Mesenchymal stem cell (in vitro differentiated cells and primary cell): ENCODE data around the gene SLC7A14.

Source experiments
- DNase-seq: peaks from one replicate; pipeline ENCODE4 v3.0.0-alpha.2; 2013
- H2AFZ ChIP-seq: one replicate; pipeline ENCODE4 v1.6.1; 2013; ENCODE audit warnings: low read depth, mild to moderate bottlenecking, control low read depth, inconsistent platforms, low read length, moderate library complexity
- H2AK5ac ChIP-seq: 2 replicates; pipeline ENCODE4 v1.6.1; 2013; ENCODE audit warnings: low read length, moderate library complexity, mild to moderate bottlenecking, inconsistent platforms; ENCODE audit not compliant: severe bottlenecking
- H2BK120ac ChIP-seq: one replicate; pipeline ENCODE4 v1.6.1; 2013; ENCODE audit warnings: low read depth, mild to moderate bottlenecking, inconsistent platforms, low read length, moderate library complexity
- H2BK12ac ChIP-seq, 2 experiments: one replicate each; pipeline ENCODE4 v1.6.1; 2013; ENCODE audit warnings: inconsistent platforms in 2 of 2, low read length in 2 of 2, mild to moderate bottlenecking in 2 of 2, moderate library complexity in 2 of 2, control low read depth in 1 of 2
- H2BK15ac ChIP-seq: one replicate; pipeline ENCODE4 v1.6.1; 2013; ENCODE audit warnings: mild to moderate bottlenecking, low read depth, inconsistent platforms; ENCODE audit not compliant: poor library complexity, severe bottlenecking
- H2BK5ac ChIP-seq: 2 replicates; pipeline ENCODE4 v1.6.1; 2013; ENCODE audit warnings: low read depth, mild to moderate bottlenecking, low read length, control low read depth, inconsistent platforms; ENCODE audit not compliant: poor library complexity, severe bottlenecking
- H3K14ac ChIP-seq, 2 experiments: one replicate each; pipeline ENCODE4 v1.6.1; 2013; ENCODE audit warnings: inconsistent platforms in 2 of 2, low read length in 2 of 2, control low read depth in 1 of 2, mild to moderate bottlenecking in 1 of 2, moderate library complexity in 1 of 2
- H3K18ac ChIP-seq, 2 experiments: one replicate each; pipeline ENCODE4 v1.6.1; 2013; ENCODE audit warnings: inconsistent platforms in 2 of 2, low read length in 2 of 2, control low read depth in 1 of 2, low read depth in 1 of 2, mild to moderate bottlenecking in 1 of 2
- H3K23ac ChIP-seq, 2 experiments: one replicate each; pipeline ENCODE4 v1.6.1; 2013; ENCODE audit warnings: inconsistent platforms in 2 of 2, low read length in 2 of 2, mild to moderate bottlenecking in 2 of 2, moderate library complexity in 2 of 2, control low read depth in 1 of 2
- H3K27ac ChIP-seq: 2 replicates; pipeline ENCODE4 v1.5.1; 2013; ENCODE audit warnings: mild to moderate bottlenecking, moderate library complexity, low read length, control low read depth, inconsistent platforms; ENCODE audit not compliant: poor library complexity, severe bottlenecking
- H3K27me3 ChIP-seq, 2 experiments: 2 replicates each; pipeline versions ENCODE4 v1.6.1 to v1.7.0; 2013; ENCODE audit warnings: low read length in 2 of 2, mild to moderate bottlenecking in 2 of 2, moderate library complexity in 2 of 2, control low read depth in 1 of 2, inconsistent platforms in 1 of 2; ENCODE audit not compliant: control insufficient read depth in 1 of 2, insufficient read depth in 1 of 2
- H3K36me3 ChIP-seq, 2 experiments: 2 replicates each; pipeline versions ENCODE4 v1.6.1 to v1.7.0; 2013; ENCODE audit warnings: low read length in 2 of 2, control low read depth in 1 of 2, inconsistent platforms in 1 of 2, low read depth in 1 of 2, mild to moderate bottlenecking in 1 of 2; ENCODE audit not compliant: insufficient read depth in 2 of 2, control insufficient read depth in 1 of 2
- H3K4ac ChIP-seq, 2 experiments: one replicate each; pipeline ENCODE4 v1.6.1; 2013; ENCODE audit warnings: inconsistent platforms in 2 of 2, low read length in 2 of 2, mild to moderate bottlenecking in 2 of 2, moderate library complexity in 2 of 2, control low read depth in 1 of 2, low read depth in 1 of 2
- H3K4me1 ChIP-seq: 2 replicates; pipeline ENCODE4 v1.6.1; 2013; ENCODE audit warnings: low read depth, low read length, control low read depth; ENCODE audit not compliant: control insufficient read depth, insufficient read depth
- H3K4me2 ChIP-seq: 2 replicates; pipeline ENCODE4 v1.6.1; 2013; ENCODE audit warnings: low read length, mild to moderate bottlenecking, inconsistent platforms; ENCODE audit not compliant: poor library complexity, severe bottlenecking
- H3K4me3 ChIP-seq, 2 experiments: 2 replicates each; pipeline versions ENCODE4 v1.5.1 to v1.7.0; 2013; ENCODE audit warnings: low read length in 2 of 2, mild to moderate bottlenecking in 2 of 2, control low read depth in 1 of 2, low read depth in 1 of 2; ENCODE audit not compliant: insufficient read depth in 1 of 2
- H3K79me1 ChIP-seq: replicated peaks from 2 replicates; pipeline ENCODE4 v1.6.1; 2013; ENCODE audit warnings: mild to moderate bottlenecking, control low read depth, low read length, inconsistent platforms; ENCODE audit not compliant: poor library complexity, severe bottlenecking
- H3K9ac ChIP-seq: 2 replicates; pipeline ENCODE4 v1.7.0; 2013; ENCODE audit warnings: mild to moderate bottlenecking, low read length, moderate library complexity
- H3K9me3 ChIP-seq: 2 replicates; pipeline ENCODE4 v1.7.0; 2013; ENCODE audit warnings: mild to moderate bottlenecking, low read length; ENCODE audit not compliant: control insufficient read depth
- H4K8ac ChIP-seq: one replicate; pipeline ENCODE4 v1.6.1; 2013; ENCODE audit warnings: inconsistent platforms, mild to moderate bottlenecking, low read length, moderate library complexity
- H4K91ac ChIP-seq: one replicate; pipeline ENCODE4 v1.6.1; 2013; ENCODE audit warnings: mild to moderate bottlenecking, low read length, inconsistent platforms
- WGBS: methylation state at CpG from one replicate; pipeline ENCODE4 v1.1.7; 2013; ENCODE audit warnings: mixed read lengths; 5-methylcytosine and 5-hydroxymethylcytosine counted together

The SLC7A14 gene

GRCh38 chr3:170497207-170498095, 88.4 kb downstream of the SLC7A14 start:
- H3K18ac ChIP-seq, result no peak overlapping the region
- 96% methylated on average over 6 of the region's 6 CpGs for WGBS
- H3K4me1 ChIP-seq, result peaks cover 5% of the 10 kb centered on the region
- peak overlapping the region in 1 of 2 experiments; percentile 38 for H3K14ac ChIP-seq
- H3K79me1 ChIP-seq, result no peaks in the 10 kb centered on the region
- no peak overlapping the region for H3K23ac ChIP-seq
- DNase-seq, result no peak
- no peak overlapping the region for H3K4me2 ChIP-seq
- no peak overlapping the region for H2AK5ac ChIP-seq
- no peak overlapping the region for H2BK5ac ChIP-seq
- H3K9me3 ChIP-seq, result no peaks in the 10 kb centered on the region
- H3K9ac ChIP-seq, result no peak overlapping the region
- H3K27me3 ChIP-seq, result no peaks in the 10 kb centered on the region
- H2BK12ac ChIP-seq, result no peak overlapping the region
- no peak overlapping the region for H2BK15ac ChIP-seq
- peaks cover 0 to 7% of the 10 kb centered on the region in 2 experiments for H3K36me3 ChIP-seq
- H3K4ac ChIP-seq, result no peak overlapping the region
- H2BK120ac ChIP-seq, result no peak overlapping the region
- no peak overlapping the region for H3K27ac ChIP-seq
- no peak overlapping the region for H2AFZ ChIP-seq
- no peak overlapping the region for H3K4me3 ChIP-seq
- H4K91ac ChIP-seq, result no peak overlapping the region
- no peak overlapping the region for H4K8ac ChIP-seq

- H2BK120ac ChIP-seq, result no peak overlapping the region
- H3K14ac ChIP-seq, result no peak overlapping the region
- peak overlapping the region in 1 of 2 experiments; percentile 15 for H2BK12ac ChIP-seq
- peaks cover 0 to 12% of the 10 kb centered on the region in 2 experiments for H3K36me3 ChIP-seq
- H2BK5ac ChIP-seq, result no peak overlapping the region
- H2BK15ac ChIP-seq, result no peak overlapping the region
- no peak overlapping the region for H2AFZ ChIP-seq
- H3K23ac ChIP-seq, result no peak overlapping the region
- H3K4me2 ChIP-seq, result no peak overlapping the region
- 97% methylated on average over 3 of the region's 6 CpGs for WGBS
- H3K79me1 ChIP-seq, result no peaks in the 10 kb centered on the region
- H3K4me1 ChIP-seq, result peaks cover 7% of the 10 kb centered on the region
- no peak overlapping the region for H4K8ac ChIP-seq
- no peak overlapping the region for H3K27ac ChIP-seq
- no peak overlapping the region for H3K4me3 ChIP-seq
- H3K18ac ChIP-seq, result peak overlapping the region in 1 of 2 experiments; percentile 61
- no peak for DNase-seq
- H3K9ac ChIP-seq, result no peak overlapping the region
- no peaks in the 10 kb centered on the region for H3K27me3 ChIP-seq
- no peak overlapping the region for H3K4ac ChIP-seq
- no peak overlapping the region for H4K91ac ChIP-seq
- no peaks in the 10 kb centered on the region for H3K9me3 ChIP-seq
- no peak overlapping the region for H2AK5ac ChIP-seq
Measured at GRCh38 chr3:170496868-170497140, 89.1 kb downstream of the SLC7A14 start.

DNA sequence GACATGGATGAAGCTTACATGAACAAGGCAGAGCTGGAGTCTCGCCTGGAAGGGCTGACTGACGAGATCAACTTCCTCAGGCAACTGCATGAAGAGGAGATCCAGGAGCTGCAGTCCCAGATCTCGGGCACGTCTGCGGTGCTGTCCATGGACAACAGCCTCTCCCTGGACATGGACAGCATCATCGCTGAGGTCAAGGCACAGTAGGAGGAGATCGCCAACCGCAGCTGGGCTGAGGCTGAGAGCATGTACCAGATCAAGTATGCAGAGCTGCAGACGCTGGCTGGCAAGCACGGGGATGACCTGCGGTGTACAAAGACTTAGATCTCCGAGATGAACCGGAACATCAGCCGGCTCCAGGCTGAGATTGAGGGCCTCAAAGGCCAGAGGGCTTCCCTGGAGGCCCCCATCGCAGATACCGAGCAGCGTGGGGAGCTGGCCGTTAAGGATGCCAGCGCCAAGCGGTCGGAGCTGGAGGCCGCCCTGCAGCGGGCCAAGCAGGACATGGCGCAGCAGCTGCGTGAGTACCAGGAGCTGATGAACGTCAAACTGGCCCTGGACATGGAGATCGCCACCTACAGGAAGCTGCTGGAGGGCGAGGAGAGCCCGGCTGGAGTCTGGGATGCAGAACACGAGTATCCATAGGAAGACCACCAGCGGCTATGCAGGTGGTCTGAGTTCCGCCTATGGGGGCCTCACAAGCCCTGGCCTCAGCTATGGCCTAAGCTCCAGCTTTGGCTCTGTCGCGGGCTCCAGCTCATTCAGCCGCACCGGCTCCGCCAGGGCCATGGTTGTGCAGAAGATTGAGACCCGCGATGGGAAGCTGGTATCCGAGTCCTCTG, 89.6 kb downstream of the SLC7A14 start:
- 97% methylated on average over 40 of the region's 40 CpGs for WGBS
- H3K9ac ChIP-seq, result no peak overlapping the region

GRCh38 chr3:170494766-170495165, 91.1 kb downstream of the SLC7A14 start:
- H3K4me1 ChIP-seq, result peaks cover 7% of the 10 kb centered on the region
- H3K9me3 ChIP-seq, result no peaks in the 10 kb centered on the region
- 79% methylated on average over 1 of the region's 4 CpGs for WGBS
- no peaks in the 10 kb centered on the region for H3K79me1 ChIP-seq
- peak overlapping the region; percentile 30 for H2BK15ac ChIP-seq
- no peak overlapping the region for H2BK12ac ChIP-seq
- H3K14ac ChIP-seq, result no peak overlapping the region
- no peak overlapping the region for H4K91ac ChIP-seq
- H3K18ac ChIP-seq, result no peak overlapping the region
- H2BK120ac ChIP-seq, result no peak overlapping the region
- no peak overlapping the region for H4K8ac ChIP-seq
- no peak overlapping the region for H3K27ac ChIP-seq
- H3K4ac ChIP-seq, result no peak overlapping the region
- peaks cover 0 to 18% of the 10 kb centered on the region in 2 experiments for H3K36me3 ChIP-seq
- no peak overlapping the region for H3K23ac ChIP-seq
- H3K4me2 ChIP-seq, result no peak overlapping the region
- no peaks in the 10 kb centered on the region for H3K27me3 ChIP-seq
- H2BK5ac ChIP-seq, result no peak overlapping the region
- peak overlapping the region; percentile 10 for H3K9ac ChIP-seq
- H2AK5ac ChIP-seq, result no peak overlapping the region
- H3K4me3 ChIP-seq, result no peak overlapping the region
- no peak overlapping the region for H2AFZ ChIP-seq
- no peak for DNase-seq

More for the DNA sequence above, 89.6 kb downstream of the SLC7A14 start:
- H3K27ac ChIP-seq, result no peak overlapping the region
- no peak overlapping the region for H2BK120ac ChIP-seq
- no peaks in the 10 kb centered on the region for H3K79me1 ChIP-seq
- peaks cover 0 to 16% of the 10 kb centered on the region in 2 experiments for H3K36me3 ChIP-seq
- H2BK5ac ChIP-seq, result no peak overlapping the region
- H4K91ac ChIP-seq, result peak overlapping the region; percentile 25
- H2AK5ac ChIP-seq, result no peak overlapping the region
- H3K27me3 ChIP-seq, result no peaks in the 10 kb centered on the region
- no peak overlapping the region for H3K4me2 ChIP-seq
- no peak overlapping the region for H3K14ac ChIP-seq
- H3K9me3 ChIP-seq, result no peaks in the 10 kb centered on the region
- no peak overlapping the region for H2BK15ac ChIP-seq
- H3K4me3 ChIP-seq, result no peak overlapping the region
- DNase-seq, result no peak
- peak overlapping the region in 1 of 2 experiments; percentile 35 for H3K4ac ChIP-seq
- H2BK12ac ChIP-seq, result peak overlapping the region in 1 of 2 experiments; percentile 45
- H3K18ac ChIP-seq, result peak overlapping the region in 1 of 2 experiments; percentile 61
- no peak overlapping the region for H4K8ac ChIP-seq
- peaks cover 7% of the 10 kb centered on the region for H3K4me1 ChIP-seq
- H2AFZ ChIP-seq, result no peak overlapping the region
- H3K23ac ChIP-seq, result no peak overlapping the region
